BE2C (cell line): ENCODE data around the gene DENND2A.

Experiments
- DNase-seq: peaks from one replicate; pipeline ENCODE4 v3.0.0-alpha.2; 2020
- H3K27me3 ChIP-seq: fragments of 250-450 bp; sonication (Bioruptor Pico); 2 replicates; pipeline ENCODE4 v1.5.1; 2020; ENCODE audit warnings: mild to moderate bottlenecking
- H3K36me3 ChIP-seq: fragments of 250-450 bp; sonication (Bioruptor Pico); 2 replicates; pipeline ENCODE4 v1.5.1; 2020; ENCODE audit warnings: mild to moderate bottlenecking
- H3K4me1 ChIP-seq: fragments of 250-450 bp; sonication (Bioruptor Pico); 2 replicates; pipeline ENCODE4 v1.5.1; 2020
- H3K4me3 ChIP-seq: 2 replicates; pipeline ENCODE4 v1.5.1; 2011; ENCODE audit warnings: low read depth, low read length
- H3K9me3 ChIP-seq: fragments of 250-450 bp; sonication (Bioruptor Pico); 2 replicates; pipeline ENCODE4 v1.5.1; 2020
- CTCF ChIP-seq: IDR thresholded peaks from 2 replicates; pipeline ENCODE4 v1.5.1; 2012; ENCODE audit warnings: mild to moderate bottlenecking, low read depth, low read length

Gene DENND2A

GRCh38 chr7:140593672-140593982, 47.0 kb downstream of the DENND2A start:
- no peak for DNase-seq
- Histone ChIP-seq H3K36me3 (no peaks in the 10 kb centered on the region), H3K27me3 (no peaks in the 10 kb centered on the region), H3K4me1 (no peaks in the 10 kb centered on the region), H3K4me3 (no peak overlapping the region), H3K9me3 (no peaks in the 10 kb centered on the region)
- TF ChIP-seq CTCF, result no peak

- no peak for TF ChIP-seq CTCF
- H3K4me3 ChIP-seq, result no peak overlapping the region
- H3K36me3 ChIP-seq, result no peaks in the 10 kb centered on the region
- no peaks in the 10 kb centered on the region for H3K9me3 ChIP-seq
- no peaks in the 10 kb centered on the region for H3K27me3 ChIP-seq
- no peaks in the 10 kb centered on the region for H3K4me1 ChIP-seq
- no peak for DNase-seq
These were observed 47.5 kb downstream of the DENND2A start for GRCh38 chr7:140592964-140593671.

- Histone ChIP-seq H3K36me3 (no peaks in the 10 kb centered on the region), H3K4me1 (no peaks in the 10 kb centered on the region), H3K4me3 (no peak overlapping the region), H3K9me3 (no peaks in the 10 kb centered on the region), H3K27me3 (no peaks in the 10 kb centered on the region)
- DNase-seq, result no peak
- TF ChIP-seq CTCF, result no peak
These were observed 49.3 kb downstream of the DENND2A start for GRCh38 chr7:140591180-140591902.

GRCh38 chr7:140587243-140587642, 53.4 kb downstream of the DENND2A start:
- no peak for DNase-seq

GRCh38 chr7:140586516-140586915, 54.1 kb downstream of the DENND2A start:
- no peaks in the 10 kb centered on the region for H3K9me3 ChIP-seq
- H3K4me1 ChIP-seq, result no peaks in the 10 kb centered on the region
- DNase-seq, result no peak
- H3K27me3 ChIP-seq, result no peaks in the 10 kb centered on the region
- TF ChIP-seq CTCF, result no peak
- H3K4me3 ChIP-seq, result no peak overlapping the region
- no peaks in the 10 kb centered on the region for H3K36me3 ChIP-seq

More at GRCh38 chr7:140587243-140587642, 53.4 kb downstream of the DENND2A start:
- no peak for TF ChIP-seq CTCF
- Histone ChIP-seq H3K27me3 (no peaks in the 10 kb centered on the region), H3K4me1 (no peaks in the 10 kb centered on the region), H3K4me3 (no peak overlapping the region), H3K36me3 (no peaks in the 10 kb centered on the region), H3K9me3 (no peaks in the 10 kb centered on the region)

GRCh38 chr7:140585333-140585732, 55.3 kb downstream of the DENND2A start:
- Histone ChIP-seq H3K9me3 (no peaks in the 10 kb centered on the region), H3K36me3 (no peaks in the 10 kb centered on the region), H3K4me1 (no peaks in the 10 kb centered on the region), H3K4me3 (no peak overlapping the region), H3K27me3 (no peaks in the 10 kb centered on the region)
- no peak for TF ChIP-seq CTCF
- no peak for DNase-seq
